ENCODE measurements around the gene VRK1.

- TF ChIP-seq YY1 (IDR thresholded peaks at IDR 0.05; ENCODE audit: low read depth) (no peak), EP300 (IDR thresholded peaks at IDR 0.05; ENCODE audit: borderline replicate concordance) (no peak), MAX (IDR thresholded peaks at IDR 0.05) (no peak), RAD21 (IDR thresholded peaks at IDR 0.05; ENCODE audit: low read depth) (no peak), EGR1 (IDR thresholded peaks at IDR 0.05) (no peak), FOXM1 (IDR thresholded peaks at IDR 0.05; ENCODE audit: borderline replicate concordance, low read depth) (no peak), CREB1 (IDR thresholded peaks at IDR 0.05; ENCODE audit: low read depth) (no peak), TAF1 (IDR thresholded peaks at IDR 0.05; ENCODE audit: low read depth) (no peak), TCF12 (IDR thresholded peaks at IDR 0.05; ENCODE audit: low read depth) (no peak), ZBTB7A (IDR thresholded peaks at IDR 0.05; ENCODE audit: low read depth) (no peak), REST (IDR thresholded peaks at IDR 0.05; ENCODE audit: low read depth) (no peak)
These were observed 32.6 kb downstream of the VRK1 start for GRCh38 chr14:96829791-96830190.

Measured in Ishikawa (cell line).